ENCODE measurements around the gene SRSF5. TPM values are rescaled to one million over a fixed set of nuclear protein-coding genes. Genes with fewer than 3 reads are reported as not detected.
A peak's percentile ranks its signal among the peaks of the same experiment; 100 is the strongest.
"Not testable (repeated sequence)": the region's sequence is repeated elsewhere in the genome, so short reads cannot be mapped to it uniquely, and the experiment has no call there.

The SRSF5 gene
- total RNA-seq, 1 donor from 2014 or later = 288 TPM

GRCh38 chr14:69808919-69809808 is 42.2 kb downstream of the SRSF5 start:
- no peak for DNase-seq

- no peak for DNase-seq
Observed at GRCh38 chr14:69811227-69811867, 44.4 kb downstream of the SRSF5 start.

- no peak for DNase-seq
Observed at GRCh38 chr14:69811868-69812252, 44.9 kb downstream of the SRSF5 start.

- DNase-seq = no peak
Observed at GRCh38 chr14:69812711-69813110, 45.8 kb downstream of the SRSF5 start.

DNA sequence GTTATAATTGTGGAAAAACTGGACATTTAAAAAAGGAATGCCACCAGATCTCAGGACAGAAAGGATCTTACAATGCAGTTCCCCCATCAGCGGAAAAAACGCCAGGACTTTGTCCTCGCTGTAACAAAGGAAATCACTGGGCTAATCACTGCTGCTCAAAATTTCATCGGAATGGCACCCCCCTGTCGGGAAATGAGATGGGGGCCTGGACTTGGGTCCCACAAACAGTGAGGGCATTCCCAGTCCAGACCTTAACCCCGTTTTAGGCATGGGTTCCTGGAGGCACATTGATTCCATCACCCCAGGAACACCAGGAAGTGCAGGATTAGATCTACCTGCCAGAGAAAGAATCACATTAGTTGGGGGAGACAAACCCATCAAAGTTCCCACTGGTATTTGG is 46.4 kb downstream of the SRSF5 start:
- DNase-seq = not testable (repeated sequence)

DNA sequence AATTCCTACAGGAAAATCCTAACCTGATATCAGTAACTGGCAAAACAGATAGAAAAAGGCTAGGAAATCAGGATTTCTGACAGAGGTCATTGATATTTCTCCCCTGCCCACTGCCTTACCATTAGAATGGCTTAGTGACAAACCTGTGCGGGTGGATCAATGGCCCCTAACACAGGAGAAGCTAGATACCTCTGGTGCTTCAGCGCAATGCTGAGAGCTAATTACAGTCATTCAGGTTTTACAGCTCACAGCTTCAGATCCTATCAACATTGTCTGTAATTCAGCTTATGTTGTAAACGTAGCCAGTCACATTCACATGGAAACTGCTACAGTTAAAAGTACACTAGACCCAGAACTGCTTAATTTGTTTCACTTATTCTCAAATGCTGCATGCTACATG is 47.5 kb downstream of the SRSF5 start:
- DNase-seq = no peak

- no peak for DNase-seq
Observed at GRCh38 chr14:69815556-69815955, 48.6 kb downstream of the SRSF5 start.

- no peak for DNase-seq
Observed at GRCh38 chr14:69816216-69816615, 49.3 kb downstream of the SRSF5 start.

DNA sequence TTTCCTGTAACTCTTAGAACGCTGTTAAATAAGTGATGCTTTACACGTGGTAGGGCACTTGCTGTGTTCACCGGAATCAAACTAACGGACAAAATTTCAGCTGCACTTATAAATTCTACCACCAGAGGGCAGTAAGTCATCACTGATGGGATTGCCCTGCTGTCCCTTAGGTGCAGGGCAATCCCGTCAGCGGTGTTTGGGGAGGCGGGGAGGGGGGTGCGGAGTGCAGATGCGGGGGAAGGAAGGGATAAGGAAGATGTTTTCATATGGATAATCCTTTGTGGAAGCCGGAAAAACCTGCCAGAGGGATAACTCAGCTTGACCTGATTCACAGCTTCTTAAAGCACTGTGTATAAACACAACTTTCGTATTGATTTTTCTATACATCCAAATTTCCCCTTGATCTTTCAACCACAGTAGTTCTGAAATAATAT is 51.8 kb downstream of the SRSF5 start:
- DNase-seq = peak; percentile 87

DNA sequence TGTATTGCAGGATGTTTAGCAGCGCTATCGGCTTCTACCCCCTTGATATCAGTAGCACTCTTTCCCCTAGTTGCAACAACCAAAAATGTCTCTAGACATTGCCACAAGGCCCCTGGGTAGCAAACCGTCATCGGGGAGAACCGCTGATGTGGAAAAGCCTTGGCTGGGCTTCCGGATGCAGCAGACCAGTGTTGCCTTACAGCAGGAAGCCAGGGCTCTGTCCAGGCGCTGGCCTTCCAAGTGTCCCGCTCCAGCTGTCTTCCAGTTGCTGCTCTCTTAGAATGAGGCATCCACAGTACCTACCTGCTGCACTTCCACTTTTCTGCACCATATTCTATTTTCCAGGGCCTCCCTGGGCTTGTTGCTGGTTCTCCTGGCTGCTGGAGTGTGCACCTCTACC is 52.7 kb downstream of the SRSF5 start:
- no peak for DNase-seq

DNA sequence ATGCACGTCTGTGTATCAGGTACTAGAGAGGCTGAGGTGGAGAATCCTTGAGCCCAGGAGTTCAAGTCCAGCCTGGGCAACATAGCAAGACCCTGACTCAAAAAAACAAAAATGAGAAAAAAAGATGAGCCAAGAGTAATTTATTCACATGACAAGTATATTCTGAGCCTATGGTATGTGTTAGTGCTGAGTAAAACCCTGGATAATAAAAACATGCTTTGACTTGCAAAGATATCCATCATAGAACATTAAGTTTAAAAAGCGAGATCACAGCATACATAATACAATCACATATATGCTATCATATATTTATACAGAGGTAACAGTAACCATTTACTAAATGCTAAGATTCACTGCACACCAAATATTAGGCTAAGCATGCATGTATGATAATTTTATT is 54.0 kb downstream of the SRSF5 start:
- no peak for DNase-seq

Small RNA genes within 50 kb of the gene (small RNA-seq; reads per million reads assigned to genes)
- gene RF00614 (ENCODE audit: low replicate concordance) = not detected

Other genes with a start within 250 kb of the SRSF5 start
- 0.21 TPM for gene CCDC177, start 192.3 kb upstream of the SRSF5 start, total RNA-seq
- 27.2 TPM for gene SUSD6, start 155.5 kb upstream of the SRSF5 start, total RNA-seq
- not detected for gene SLC10A1, start 30.1 kb downstream of the SRSF5 start, total RNA-seq
- 4.0 TPM for gene SMOC1, start 112.3 kb downstream of the SRSF5 start, total RNA-seq